H1 (cell line): ENCODE measurements around the gene MITF. TPM values are rescaled to one million over a fixed set of nuclear protein-coding genes. Genes with fewer than 3 reads are reported as not detected.

Experiments
- CBX5 ChIP-seq: fragments of 300-800, 300-1000 bp; sonication (generic); IDR thresholded peaks from 2 replicates; pipeline ENCODE4 v1.7.1; 2016; ENCODE audit warnings: antibody characterized with exemption, low read length, low read depth
- CEBPB ChIP-seq: IDR thresholded peaks from 2 replicates; pipeline ENCODE4 v1.6.1; 2012; ENCODE audit warnings: low read depth, low read length
- CTBP2 ChIP-seq: IDR thresholded peaks from 2 replicates; pipeline ENCODE4 v1.7.0; 2011; ENCODE audit warnings: borderline replicate concordance, mild to moderate bottlenecking, moderate library complexity, mixed read lengths, low read length; ENCODE audit not compliant: insufficient read depth, insufficient read length
- GTF2F1 ChIP-seq: IDR thresholded peaks from 2 replicates; pipeline ENCODE4 v1.6.1; 2012; ENCODE audit warnings: low read depth, low read length, improper control_type of control experiment, borderline replicate concordance
- POU5F1 ChIP-seq: IDR thresholded peaks from 2 replicates; pipeline ENCODE4 v1.6.1; 2011; ENCODE audit warnings: low read depth, mild to moderate bottlenecking, low read length, moderate library complexity
- SAP30 ChIP-seq: fragments of 300-600 bp; sonication (generic); IDR thresholded peaks from 2 replicates; pipeline ENCODE4 v1.7.1; 2012; ENCODE audit warnings: low read length, moderate library complexity, mild to moderate bottlenecking, inconsistent platforms; ENCODE audit not compliant: insufficient read depth, insufficient replicate concordance
- SP2 ChIP-seq: IDR thresholded peaks from 2 replicates; pipeline ENCODE4 v1.6.1; 2012; ENCODE audit warnings: mild to moderate bottlenecking, low read length, inconsistent platforms
- TEAD4 ChIP-seq: IDR thresholded peaks from 2 replicates; pipeline ENCODE4 v1.6.1; 2012; ENCODE audit warnings: low read depth, low read length, inconsistent platforms, mixed read lengths
- polyA plus RNA-seq, 7 experiments: library from polyadenylated mRNA; depleted of rRNA in 3 of 7; stranded (reverse) in 5 of 7; unstranded in 2 of 7; fragments of >200 nt in 5 of 7; fragments of 200-250 nt in 2 of 7; gene quantifications; 1 replicate in 5 of 7; 2 replicates in 1 of 7; 4 replicates in 1 of 7; pipeline versions ENCODE4 v1.2.1 to v1.2.3, GENCODE V29; 2011 to 2013; ENCODE audit warnings: missing spikeins in 2 of 7, mixed read lengths in 2 of 7
- total RNA-seq: library from RNA; stranded (reverse); fragmentation: NEBNext Ultra II Directional; extraction: Animal tissue kit (Norgen Biotek cat#: 25700); gene quantifications from 2 replicates; pipeline ENCODE4 v1.2.1, GENCODE V29; 2021
- TF ChIP-seq, protein P1 (sequence below): fragments of 300-600 bp; sonication (generic); IDR thresholded peaks from 2 replicates; pipeline ENCODE4 v1.7.1; 2012; ENCODE audit warnings: low read length, moderate library complexity, mild to moderate bottlenecking, inconsistent platforms; ENCODE audit not compliant: insufficient replicate concordance

The MITF gene
- total and polyA plus RNA-seq, 2 of the 8 experiments (the other 6 are each of a cell fraction or from before 2014, with no cell fraction given), result 0.53 to 1.4 TPM

GRCh38 chr3:69838217-69838616 lies 99.0 kb downstream of the MITF start (continued):
- TF ChIP-seq, protein P1, sequence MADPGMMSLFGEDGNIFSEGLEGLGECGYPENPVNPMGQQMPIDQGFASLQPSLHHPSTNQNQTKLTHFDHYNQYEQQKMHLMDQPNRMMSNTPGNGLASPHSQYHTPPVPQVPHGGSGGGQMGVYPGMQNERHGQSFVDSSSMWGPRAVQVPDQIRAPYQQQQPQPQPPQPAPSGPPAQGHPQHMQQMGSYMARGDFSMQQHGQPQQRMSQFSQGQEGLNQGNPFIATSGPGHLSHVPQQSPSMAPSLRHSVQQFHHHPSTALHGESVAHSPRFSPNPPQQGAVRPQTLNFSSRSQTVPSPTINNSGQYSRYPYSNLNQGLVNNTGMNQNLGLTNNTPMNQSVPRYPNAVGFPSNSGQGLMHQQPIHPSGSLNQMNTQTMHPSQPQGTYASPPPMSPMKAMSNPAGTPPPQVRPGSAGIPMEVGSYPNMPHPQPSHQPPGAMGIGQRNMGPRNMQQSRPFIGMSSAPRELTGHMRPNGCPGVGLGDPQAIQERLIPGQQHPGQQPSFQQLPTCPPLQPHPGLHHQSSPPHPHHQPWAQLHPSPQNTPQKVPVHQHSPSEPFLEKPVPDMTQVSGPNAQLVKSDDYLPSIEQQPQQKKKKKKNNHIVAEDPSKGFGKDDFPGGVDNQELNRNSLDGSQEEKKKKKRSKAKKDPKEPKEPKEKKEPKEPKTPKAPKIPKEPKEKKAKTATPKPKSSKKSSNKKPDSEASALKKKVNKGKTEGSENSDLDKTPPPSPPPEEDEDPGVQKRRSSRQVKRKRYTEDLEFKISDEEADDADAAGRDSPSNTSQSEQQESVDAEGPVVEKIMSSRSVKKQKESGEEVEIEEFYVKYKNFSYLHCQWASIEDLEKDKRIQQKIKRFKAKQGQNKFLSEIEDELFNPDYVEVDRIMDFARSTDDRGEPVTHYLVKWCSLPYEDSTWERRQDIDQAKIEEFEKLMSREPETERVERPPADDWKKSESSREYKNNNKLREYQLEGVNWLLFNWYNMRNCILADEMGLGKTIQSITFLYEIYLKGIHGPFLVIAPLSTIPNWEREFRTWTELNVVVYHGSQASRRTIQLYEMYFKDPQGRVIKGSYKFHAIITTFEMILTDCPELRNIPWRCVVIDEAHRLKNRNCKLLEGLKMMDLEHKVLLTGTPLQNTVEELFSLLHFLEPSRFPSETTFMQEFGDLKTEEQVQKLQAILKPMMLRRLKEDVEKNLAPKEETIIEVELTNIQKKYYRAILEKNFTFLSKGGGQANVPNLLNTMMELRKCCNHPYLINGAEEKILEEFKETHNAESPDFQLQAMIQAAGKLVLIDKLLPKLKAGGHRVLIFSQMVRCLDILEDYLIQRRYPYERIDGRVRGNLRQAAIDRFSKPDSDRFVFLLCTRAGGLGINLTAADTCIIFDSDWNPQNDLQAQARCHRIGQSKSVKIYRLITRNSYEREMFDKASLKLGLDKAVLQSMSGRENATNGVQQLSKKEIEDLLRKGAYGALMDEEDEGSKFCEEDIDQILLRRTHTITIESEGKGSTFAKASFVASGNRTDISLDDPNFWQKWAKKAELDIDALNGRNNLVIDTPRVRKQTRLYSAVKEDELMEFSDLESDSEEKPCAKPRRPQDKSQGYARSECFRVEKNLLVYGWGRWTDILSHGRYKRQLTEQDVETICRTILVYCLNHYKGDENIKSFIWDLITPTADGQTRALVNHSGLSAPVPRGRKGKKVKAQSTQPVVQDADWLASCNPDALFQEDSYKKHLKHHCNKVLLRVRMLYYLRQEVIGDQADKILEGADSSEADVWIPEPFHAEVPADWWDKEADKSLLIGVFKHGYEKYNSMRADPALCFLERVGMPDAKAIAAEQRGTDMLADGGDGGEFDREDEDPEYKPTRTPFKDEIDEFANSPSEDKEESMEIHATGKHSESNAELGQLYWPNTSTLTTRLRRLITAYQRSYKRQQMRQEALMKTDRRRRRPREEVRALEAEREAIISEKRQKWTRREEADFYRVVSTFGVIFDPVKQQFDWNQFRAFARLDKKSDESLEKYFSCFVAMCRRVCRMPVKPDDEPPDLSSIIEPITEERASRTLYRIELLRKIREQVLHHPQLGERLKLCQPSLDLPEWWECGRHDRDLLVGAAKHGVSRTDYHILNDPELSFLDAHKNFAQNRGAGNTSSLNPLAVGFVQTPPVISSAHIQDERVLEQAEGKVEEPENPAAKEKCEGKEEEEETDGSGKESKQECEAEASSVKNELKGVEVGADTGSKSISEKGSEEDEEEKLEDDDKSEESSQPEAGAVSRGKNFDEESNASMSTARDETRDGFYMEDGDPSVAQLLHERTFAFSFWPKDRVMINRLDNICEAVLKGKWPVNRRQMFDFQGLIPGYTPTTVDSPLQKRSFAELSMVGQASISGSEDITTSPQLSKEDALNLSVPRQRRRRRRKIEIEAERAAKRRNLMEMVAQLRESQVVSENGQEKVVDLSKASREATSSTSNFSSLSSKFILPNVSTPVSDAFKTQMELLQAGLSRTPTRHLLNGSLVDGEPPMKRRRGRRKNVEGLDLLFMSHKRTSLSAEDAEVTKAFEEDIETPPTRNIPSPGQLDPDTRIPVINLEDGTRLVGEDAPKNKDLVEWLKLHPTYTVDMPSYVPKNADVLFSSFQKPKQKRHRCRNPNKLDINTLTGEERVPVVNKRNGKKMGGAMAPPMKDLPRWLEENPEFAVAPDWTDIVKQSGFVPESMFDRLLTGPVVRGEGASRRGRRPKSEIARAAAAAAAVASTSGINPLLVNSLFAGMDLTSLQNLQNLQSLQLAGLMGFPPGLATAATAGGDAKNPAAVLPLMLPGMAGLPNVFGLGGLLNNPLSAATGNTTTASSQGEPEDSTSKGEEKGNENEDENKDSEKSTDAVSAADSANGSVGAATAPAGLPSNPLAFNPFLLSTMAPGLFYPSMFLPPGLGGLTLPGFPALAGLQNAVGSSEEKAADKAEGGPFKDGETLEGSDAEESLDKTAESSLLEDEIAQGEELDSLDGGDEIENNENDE, result no peak
- no peak for TF ChIP-seq CBX5
- TF ChIP-seq CEBPB, result no peak
- TF ChIP-seq SAP30, result no peak
- no peak for TF ChIP-seq SP2
- no peak for TF ChIP-seq TEAD4
- no peak for TF ChIP-seq GTF2F1
- TF ChIP-seq CTBP2, result no peak
- TF ChIP-seq POU5F1, result no peak
- TF ChIP-seq, all 59 proteins: peak for 0
